Fibroblast of lung (primary cell): ENCODE measurements around the gene SCD.

Experiments used
- CTCF ChIP-seq, 2 donors: IDR thresholded peaks in 1 of 2; conservative IDR thresholded peaks in 1 of 2; 1 replicate in 1 of 2; 2 replicates in 1 of 2; pipeline ENCODE4 v1.5.1; 2011 to 2012; ENCODE audit warnings: low read length in 2 of 2, control low read depth in 1 of 2, inconsistent platforms in 1 of 2, low read depth in 1 of 2, mild to moderate bottlenecking in 1 of 2
- EZH2 ChIP-seq: IDR thresholded peaks from 2 replicates; pipeline ENCODE4 v1.5.1; 2012; ENCODE audit warnings: low read length, control low read depth, mild to moderate bottlenecking; ENCODE audit errors: missing control alignments

- TF ChIP-seq CTCF (conservative IDR thresholded peaks at IDR 0.05 in 1 of 2, IDR thresholded peaks at IDR 0.05 in 1 of 2; ENCODE audit: low read depth in 1 of 2, low read length in 2 of 2) = no peak
- TF ChIP-seq EZH2 = no peak
These were observed 48.6 kb downstream of the SCD start for GRCh38 chr10:100395626-100396025.
